ENCODE data around the gene TUFT1. TPM values are rescaled to one million over a fixed set of nuclear protein-coding genes. Genes with fewer than 3 reads are reported as not detected.
A peak's percentile ranks its signal among the peaks of the same experiment; 100 is the strongest.

Gene TUFT1
- total RNA-seq, 1 donor from 2014 or later, result 16.0 TPM

GRCh38 chr1:151612501-151613281 is 72.6 kb downstream of the TUFT1 start:
- DNase-seq (ENCODE audit: extremely low spot score in 2 of 2), result no peak
- TF ChIP-seq POLR2A (IDR thresholded peaks at IDR 0.05), result no peak
- TF ChIP-seq, protein P1, sequence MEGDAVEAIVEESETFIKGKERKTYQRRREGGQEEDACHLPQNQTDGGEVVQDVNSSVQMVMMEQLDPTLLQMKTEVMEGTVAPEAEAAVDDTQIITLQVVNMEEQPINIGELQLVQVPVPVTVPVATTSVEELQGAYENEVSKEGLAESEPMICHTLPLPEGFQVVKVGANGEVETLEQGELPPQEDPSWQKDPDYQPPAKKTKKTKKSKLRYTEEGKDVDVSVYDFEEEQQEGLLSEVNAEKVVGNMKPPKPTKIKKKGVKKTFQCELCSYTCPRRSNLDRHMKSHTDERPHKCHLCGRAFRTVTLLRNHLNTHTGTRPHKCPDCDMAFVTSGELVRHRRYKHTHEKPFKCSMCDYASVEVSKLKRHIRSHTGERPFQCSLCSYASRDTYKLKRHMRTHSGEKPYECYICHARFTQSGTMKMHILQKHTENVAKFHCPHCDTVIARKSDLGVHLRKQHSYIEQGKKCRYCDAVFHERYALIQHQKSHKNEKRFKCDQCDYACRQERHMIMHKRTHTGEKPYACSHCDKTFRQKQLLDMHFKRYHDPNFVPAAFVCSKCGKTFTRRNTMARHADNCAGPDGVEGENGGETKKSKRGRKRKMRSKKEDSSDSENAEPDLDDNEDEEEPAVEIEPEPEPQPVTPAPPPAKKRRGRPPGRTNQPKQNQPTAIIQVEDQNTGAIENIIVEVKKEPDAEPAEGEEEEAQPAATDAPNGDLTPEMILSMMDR (IDR thresholded peaks at IDR 0.05), result no peak
- TF ChIP-seq POLR2AphosphoS5 (IDR thresholded peaks at IDR 0.05; ENCODE audit: insufficient read depth in 1 of 2, low read depth in 1 of 2), result peak in 1 of 2 donors; percentile 23
- H3K9me3 ChIP-seq, result no peaks in the 10 kb centered on the region
- intact Hi-C loops (cut with DNase I), result no loop called here
- peaks cover 49% of the 10 kb centered on the region for H3K4me1 ChIP-seq
- no peaks in the 10 kb centered on the region for H3K36me3 ChIP-seq
- peak overlapping the region; percentile 94 for H3K27ac ChIP-seq
- H3K27me3 ChIP-seq, result no peaks in the 10 kb centered on the region
- H3K4me3 ChIP-seq, result peak overlapping the region; percentile 83 to 97

GRCh38 chr1:151613282-151613780 is 73.2 kb downstream of the TUFT1 start:
- intact Hi-C loops (cut with DNase I), result no loop called here

DNA sequence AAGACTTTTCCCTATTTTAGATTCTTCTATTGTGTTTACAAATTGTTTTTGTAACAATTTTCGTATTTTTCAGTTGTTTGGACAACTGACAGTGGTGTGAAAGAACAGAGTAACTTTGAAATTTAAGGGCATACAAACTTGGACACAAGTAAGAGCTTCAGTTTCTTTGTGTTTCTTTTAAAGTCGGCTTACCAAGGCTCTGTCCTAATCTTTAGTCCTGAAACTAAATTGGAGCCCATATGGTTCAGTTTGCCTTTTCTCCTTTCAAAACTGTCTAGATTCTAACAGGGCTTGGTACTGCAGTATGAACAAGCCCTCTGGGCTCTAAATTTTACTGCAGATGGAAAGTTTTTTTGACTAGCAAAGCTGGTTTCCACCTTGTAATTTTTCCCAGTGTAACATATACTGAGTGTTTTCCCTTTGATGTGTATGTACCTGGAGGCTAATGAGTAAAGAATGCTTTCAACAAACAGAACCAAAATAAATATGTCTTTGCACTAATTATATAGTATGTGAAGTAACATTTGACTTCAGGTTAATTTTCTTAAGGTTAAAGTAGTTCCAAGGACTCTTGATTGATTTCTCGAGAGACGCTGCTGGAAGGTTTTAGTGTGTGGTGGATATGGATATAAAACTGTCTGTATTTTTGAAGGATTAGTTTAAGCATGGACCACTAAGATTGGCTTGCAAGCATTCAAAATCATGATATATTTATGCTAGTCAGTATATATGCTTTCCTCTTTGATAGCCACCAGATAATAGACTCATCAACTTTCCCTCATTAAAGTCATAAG is 75.8 kb downstream of the TUFT1 start:
- Histone ChIP-seq H3K9me3 (no peaks in the 10 kb centered on the region), H3K4me3 (no peak overlapping the region), H3K36me3 (no peaks in the 10 kb centered on the region), H3K27me3 (no peaks in the 10 kb centered on the region), H3K27ac (no peak overlapping the region), H3K4me1 (peaks cover 81% of the 10 kb centered on the region)
- TF ChIP-seq POLR2A (IDR thresholded peaks at IDR 0.05) (no peak), POLR2AphosphoS5 (IDR thresholded peaks at IDR 0.05; ENCODE audit: insufficient read depth in 1 of 2, low read depth in 1 of 2) (no peak)
- TF ChIP-seq, protein P1 (IDR thresholded peaks at IDR 0.05), result no peak
- no peak for DNase-seq (ENCODE audit: extremely low spot score in 2 of 2)
- intact Hi-C loops (cut with DNase I), result no loop called here

More at GRCh38 chr1:151613282-151613780, 73.2 kb downstream of the TUFT1 start:
- peak overlapping the region; percentile 94 for H3K27ac ChIP-seq
- no peaks in the 10 kb centered on the region for H3K9me3 ChIP-seq
- H3K36me3 ChIP-seq, result no peaks in the 10 kb centered on the region
- H3K27me3 ChIP-seq, result no peaks in the 10 kb centered on the region
- TF ChIP-seq POLR2AphosphoS5 (IDR thresholded peaks at IDR 0.05; ENCODE audit: insufficient read depth in 1 of 2, low read depth in 1 of 2) (no peak), POLR2A (IDR thresholded peaks at IDR 0.05) (no peak)
- TF ChIP-seq, protein P1 (IDR thresholded peaks at IDR 0.05), result no peak
- no peak for DNase-seq (ENCODE audit: extremely low spot score in 2 of 2)
- H3K4me1 ChIP-seq, result peaks cover 55% of the 10 kb centered on the region
- peak overlapping the region; percentile 83 to 97 for H3K4me3 ChIP-seq

- Histone ChIP-seq H3K27ac (no peak overlapping the region), H3K4me1 (peaks cover 81% of the 10 kb centered on the region), H3K9me3 (no peaks in the 10 kb centered on the region), H3K27me3 (no peaks in the 10 kb centered on the region), H3K4me3 (no peak overlapping the region), H3K36me3 (no peaks in the 10 kb centered on the region)
- peak in 1 of 2 donors; percentile 39 for TF ChIP-seq POLR2AphosphoS5 (IDR thresholded peaks at IDR 0.05; ENCODE audit: insufficient read depth in 1 of 2, low read depth in 1 of 2)
- TF ChIP-seq, protein P1 (IDR thresholded peaks at IDR 0.05), result no peak
- intact Hi-C loops (cut with DNase I), result no loop called here
- no peak for DNase-seq (ENCODE audit: extremely low spot score in 2 of 2)
These were observed 76.4 kb downstream of the TUFT1 start for GRCh38 chr1:151616505-151616849.

All from vagina (tissue), 2 donors.